ENCODE data around the gene CXorf65.

The CXorf65 gene

GRCh38 chrX:71057848-71058530 lies 48.6 kb downstream of the CXorf65 start:
- no peak for DNase-seq

- DNase-seq: no peak
Measured at GRCh38 chrX:71056867-71057266, 49.7 kb downstream of the CXorf65 start.
